ENCODE measurements around the gene A3GALT2. TPM values are rescaled to one million over a fixed set of nuclear protein-coding genes. Genes with fewer than 3 reads are reported as not detected.

Gene A3GALT2
- total RNA-seq, 1 experiment from 2014 or later = not detected

DNA sequence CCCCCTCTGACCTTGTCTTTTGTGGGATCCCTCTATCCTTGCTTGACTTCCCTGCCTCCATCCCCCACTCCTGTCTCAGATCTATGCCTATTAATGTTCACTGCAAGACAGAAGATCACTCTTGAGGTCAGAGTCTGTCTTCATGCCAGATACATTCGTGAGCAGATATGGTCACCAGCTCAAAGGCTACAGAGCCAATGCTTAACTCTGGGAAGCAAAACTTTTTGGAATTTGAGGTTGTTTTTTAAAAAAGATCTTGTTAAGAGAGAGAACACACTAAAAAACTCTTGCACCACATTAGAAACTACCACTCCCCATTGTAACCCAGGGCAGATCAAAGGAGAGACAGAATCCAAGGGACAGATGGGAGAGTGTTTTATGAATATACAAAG lies 17.1 kb upstream of the A3GALT2 start:
- H3K4me3 ChIP-seq (ENCODE audit: low read depth in 2 of 2, low read length in 2 of 2) = no peak overlapping the region
- ChIA-PET POLR2A (no interaction called here), CTCF (interaction anchor here (0.6 kb wide), 1 partner anchor 12 kb away, joined by 5 read pairs; no protein-coding TSS in a partner anchor)
- no peaks in the 10 kb centered on the region for H3K9me3 ChIP-seq (ENCODE audit: control insufficient read depth, insufficient read depth, low read depth, low read length)
- ATAC-seq (no peak), DNase-seq (ENCODE audit: low read depth, low spot score) (no peak)
- H3K27ac ChIP-seq (ENCODE audit: low read length) = peak overlapping the region; percentile 93
- H3K4me1 ChIP-seq (ENCODE audit: control insufficient read depth, insufficient read depth, low read length) = peaks cover 90% of the 10 kb centered on the region
- in situ Hi-C loops (cut with HindIII; ENCODE audit: low pct_unique_long_range_greater_than_20kb, low sequenced_read_pairs) (no loop called here), intact Hi-C loops (cut with micrococcal nuclease; ENCODE audit: unreplicated experiment) (no loop called here)
- 0 out of 2 replicates have a peak, but pooled peaks have one; percentile 19 for TF ChIP-seq TCF7L2 (IDR thresholded peaks at IDR 0.05; ENCODE audit: low read depth, low read length)
- TF ChIP-seq, protein P1, sequence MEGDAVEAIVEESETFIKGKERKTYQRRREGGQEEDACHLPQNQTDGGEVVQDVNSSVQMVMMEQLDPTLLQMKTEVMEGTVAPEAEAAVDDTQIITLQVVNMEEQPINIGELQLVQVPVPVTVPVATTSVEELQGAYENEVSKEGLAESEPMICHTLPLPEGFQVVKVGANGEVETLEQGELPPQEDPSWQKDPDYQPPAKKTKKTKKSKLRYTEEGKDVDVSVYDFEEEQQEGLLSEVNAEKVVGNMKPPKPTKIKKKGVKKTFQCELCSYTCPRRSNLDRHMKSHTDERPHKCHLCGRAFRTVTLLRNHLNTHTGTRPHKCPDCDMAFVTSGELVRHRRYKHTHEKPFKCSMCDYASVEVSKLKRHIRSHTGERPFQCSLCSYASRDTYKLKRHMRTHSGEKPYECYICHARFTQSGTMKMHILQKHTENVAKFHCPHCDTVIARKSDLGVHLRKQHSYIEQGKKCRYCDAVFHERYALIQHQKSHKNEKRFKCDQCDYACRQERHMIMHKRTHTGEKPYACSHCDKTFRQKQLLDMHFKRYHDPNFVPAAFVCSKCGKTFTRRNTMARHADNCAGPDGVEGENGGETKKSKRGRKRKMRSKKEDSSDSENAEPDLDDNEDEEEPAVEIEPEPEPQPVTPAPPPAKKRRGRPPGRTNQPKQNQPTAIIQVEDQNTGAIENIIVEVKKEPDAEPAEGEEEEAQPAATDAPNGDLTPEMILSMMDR (IDR thresholded peaks at IDR 0.05) = no peak
- H3K36me3 ChIP-seq (ENCODE audit: control insufficient read depth, insufficient read depth, low read length) = peaks cover 9% of the 10 kb centered on the region
- BruUV-seq (replicated peaks) = no TSS peak
- H3K27me3 ChIP-seq (ENCODE audit: control insufficient read depth, insufficient read depth, low read length) = no peaks in the 10 kb centered on the region

DNA sequence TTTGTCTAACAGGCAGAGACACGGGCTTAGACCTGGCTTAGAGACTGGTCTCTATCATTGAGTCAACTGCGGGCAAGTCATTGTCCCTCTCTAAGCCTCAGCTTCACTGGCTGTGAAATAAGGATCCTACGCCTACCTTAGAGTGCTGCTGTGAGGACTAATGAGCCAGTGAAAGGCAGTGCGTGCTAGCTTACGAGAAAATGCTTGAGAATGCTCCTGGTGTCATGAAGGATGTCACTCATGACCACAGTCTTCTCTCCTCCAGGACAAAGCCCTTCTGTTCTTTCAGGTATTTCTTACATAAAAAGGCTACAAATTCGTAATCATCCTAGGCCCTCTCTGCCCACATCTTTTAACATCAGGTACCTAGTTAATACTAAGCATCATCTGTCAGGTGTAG lies 16.5 kb upstream of the A3GALT2 start:
- TSS peak; percentile 11 for BruUV-seq (replicated peaks)
- no peaks in the 10 kb centered on the region for H3K9me3 ChIP-seq (ENCODE audit: control insufficient read depth, insufficient read depth, low read depth, low read length)
- ChIA-PET CTCF (interaction anchor here (1.2 kb wide), 1 partner anchor 131 kb away, joined by 3 read pairs; no protein-coding TSS in a partner anchor), POLR2A (no interaction called here)
- intact Hi-C loops (cut with micrococcal nuclease; ENCODE audit: unreplicated experiment) = no loop called here
- TF ChIP-seq TCF7L2 (IDR thresholded peaks at IDR 0.05; ENCODE audit: low read depth, low read length) (no peak), POLR2AphosphoS5 (IDR thresholded peaks at IDR 0.05; ENCODE audit: low read depth, low read length) (no peak), SIN3A (IDR thresholded peaks at IDR 0.05; ENCODE audit: borderline replicate concordance, insufficient read depth, low read depth, low read length) (no peak)
- TF ChIP-seq, protein P1 (IDR thresholded peaks at IDR 0.05) = no peak
- TF ChIP-seq, protein P2, sequence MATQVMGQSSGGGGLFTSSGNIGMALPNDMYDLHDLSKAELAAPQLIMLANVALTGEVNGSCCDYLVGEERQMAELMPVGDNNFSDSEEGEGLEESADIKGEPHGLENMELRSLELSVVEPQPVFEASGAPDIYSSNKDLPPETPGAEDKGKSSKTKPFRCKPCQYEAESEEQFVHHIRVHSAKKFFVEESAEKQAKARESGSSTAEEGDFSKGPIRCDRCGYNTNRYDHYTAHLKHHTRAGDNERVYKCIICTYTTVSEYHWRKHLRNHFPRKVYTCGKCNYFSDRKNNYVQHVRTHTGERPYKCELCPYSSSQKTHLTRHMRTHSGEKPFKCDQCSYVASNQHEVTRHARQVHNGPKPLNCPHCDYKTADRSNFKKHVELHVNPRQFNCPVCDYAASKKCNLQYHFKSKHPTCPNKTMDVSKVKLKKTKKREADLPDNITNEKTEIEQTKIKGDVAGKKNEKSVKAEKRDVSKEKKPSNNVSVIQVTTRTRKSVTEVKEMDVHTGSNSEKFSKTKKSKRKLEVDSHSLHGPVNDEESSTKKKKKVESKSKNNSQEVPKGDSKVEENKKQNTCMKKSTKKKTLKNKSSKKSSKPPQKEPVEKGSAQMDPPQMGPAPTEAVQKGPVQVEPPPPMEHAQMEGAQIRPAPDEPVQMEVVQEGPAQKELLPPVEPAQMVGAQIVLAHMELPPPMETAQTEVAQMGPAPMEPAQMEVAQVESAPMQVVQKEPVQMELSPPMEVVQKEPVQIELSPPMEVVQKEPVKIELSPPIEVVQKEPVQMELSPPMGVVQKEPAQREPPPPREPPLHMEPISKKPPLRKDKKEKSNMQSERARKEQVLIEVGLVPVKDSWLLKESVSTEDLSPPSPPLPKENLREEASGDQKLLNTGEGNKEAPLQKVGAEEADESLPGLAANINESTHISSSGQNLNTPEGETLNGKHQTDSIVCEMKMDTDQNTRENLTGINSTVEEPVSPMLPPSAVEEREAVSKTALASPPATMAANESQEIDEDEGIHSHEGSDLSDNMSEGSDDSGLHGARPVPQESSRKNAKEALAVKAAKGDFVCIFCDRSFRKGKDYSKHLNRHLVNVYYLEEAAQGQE (IDR thresholded peaks at IDR 0.05; ENCODE audit: insufficient read depth in 1 of 2, low read depth in 2 of 2, low read length in 1 of 2) = no peak
- peaks cover 9% of the 10 kb centered on the region for H3K36me3 ChIP-seq (ENCODE audit: control insufficient read depth, insufficient read depth, low read length)
- ATAC-seq (no peak), DNase-seq (ENCODE audit: low read depth, low spot score) (no peak)
- peaks cover 90% of the 10 kb centered on the region for H3K4me1 ChIP-seq (ENCODE audit: control insufficient read depth, insufficient read depth, low read length)
- H3K27ac ChIP-seq (ENCODE audit: low read length) = peak overlapping the region; percentile 93
- H3K27me3 ChIP-seq (ENCODE audit: control insufficient read depth, insufficient read depth, low read length) = no peaks in the 10 kb centered on the region
- in situ Hi-C loops (cut with HindIII; ENCODE audit: low pct_unique_long_range_greater_than_20kb, low sequenced_read_pairs) = no loop called here
- no peak overlapping the region for H3K4me3 ChIP-seq (ENCODE audit: low read depth in 2 of 2, low read length in 2 of 2)
